ENCODE results near the gene LRMDA.

DNA sequence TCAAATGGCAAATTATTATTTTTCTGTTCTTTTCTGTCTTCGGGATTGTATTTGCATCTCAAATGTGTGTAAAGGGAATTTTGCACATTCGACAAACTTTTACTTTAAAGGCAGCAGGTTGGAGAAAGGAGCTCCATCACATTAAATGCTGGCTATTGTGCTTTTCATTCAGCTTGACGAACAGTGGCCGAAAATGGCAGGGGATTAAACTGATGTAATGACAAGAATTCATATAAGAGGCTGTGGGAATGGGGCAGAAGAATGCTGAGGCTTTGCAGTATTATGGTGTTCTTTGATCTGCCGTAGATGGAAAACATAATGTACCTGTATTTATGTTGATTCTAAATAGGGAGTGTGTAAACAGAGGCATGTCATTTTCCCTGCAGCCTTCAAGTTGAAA is 376.0 kb downstream of the LRMDA start:
- TF ChIP-seq ESRRA (IDR thresholded peaks at IDR 0.05; ENCODE audit: borderline replicate concordance, low read length): no peak
- TF ChIP-seq, protein P1, sequence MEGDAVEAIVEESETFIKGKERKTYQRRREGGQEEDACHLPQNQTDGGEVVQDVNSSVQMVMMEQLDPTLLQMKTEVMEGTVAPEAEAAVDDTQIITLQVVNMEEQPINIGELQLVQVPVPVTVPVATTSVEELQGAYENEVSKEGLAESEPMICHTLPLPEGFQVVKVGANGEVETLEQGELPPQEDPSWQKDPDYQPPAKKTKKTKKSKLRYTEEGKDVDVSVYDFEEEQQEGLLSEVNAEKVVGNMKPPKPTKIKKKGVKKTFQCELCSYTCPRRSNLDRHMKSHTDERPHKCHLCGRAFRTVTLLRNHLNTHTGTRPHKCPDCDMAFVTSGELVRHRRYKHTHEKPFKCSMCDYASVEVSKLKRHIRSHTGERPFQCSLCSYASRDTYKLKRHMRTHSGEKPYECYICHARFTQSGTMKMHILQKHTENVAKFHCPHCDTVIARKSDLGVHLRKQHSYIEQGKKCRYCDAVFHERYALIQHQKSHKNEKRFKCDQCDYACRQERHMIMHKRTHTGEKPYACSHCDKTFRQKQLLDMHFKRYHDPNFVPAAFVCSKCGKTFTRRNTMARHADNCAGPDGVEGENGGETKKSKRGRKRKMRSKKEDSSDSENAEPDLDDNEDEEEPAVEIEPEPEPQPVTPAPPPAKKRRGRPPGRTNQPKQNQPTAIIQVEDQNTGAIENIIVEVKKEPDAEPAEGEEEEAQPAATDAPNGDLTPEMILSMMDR (IDR thresholded peaks at IDR 0.05): no peak
- no peak for TF ChIP-seq POLR2A (IDR thresholded peaks at IDR 0.05; ENCODE audit: low read length)
- TF ChIP-seq, protein P2, sequence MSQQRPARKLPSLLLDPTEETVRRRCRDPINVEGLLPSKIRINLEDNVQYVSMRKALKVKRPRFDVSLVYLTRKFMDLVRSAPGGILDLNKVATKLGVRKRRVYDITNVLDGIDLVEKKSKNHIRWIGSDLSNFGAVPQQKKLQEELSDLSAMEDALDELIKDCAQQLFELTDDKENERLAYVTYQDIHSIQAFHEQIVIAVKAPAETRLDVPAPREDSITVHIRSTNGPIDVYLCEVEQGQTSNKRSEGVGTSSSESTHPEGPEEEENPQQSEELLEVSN (IDR thresholded peaks at IDR 0.05; ENCODE audit: borderline replicate concordance, low read depth): no peak
- TF ChIP-seq JUN (IDR thresholded peaks at IDR 0.05): no peak

Measured in A549 (cell line).